Neural progenitor cell (in vitro differentiated cells): ENCODE measurements around the gene CALR. TPM values are rescaled to one million over a fixed set of nuclear protein-coding genes. Genes with fewer than 3 reads are reported as not detected.

Experiments
- DNase-seq: peaks from one replicate; pipeline ENCODE4 v3.0.0-alpha.2; 2016; ENCODE audit warnings: low spot score
- H2AFZ ChIP-seq: fragments of 200-600 bp; sonication (generic); replicated peaks from 2 replicates; pipeline ENCODE4 v1.6.1; 2016; ENCODE audit warnings: antibody characterized with exemption
- H3F3A ChIP-seq: fragments of 200-600 bp; sonication (generic); 2 replicates; pipeline ENCODE4 v1.6.1; 2016; ENCODE audit warnings: antibody characterized with exemption, low read depth
- H3K27ac ChIP-seq: fragments of 200-600 bp; sonication (generic); 2 replicates; pipeline ENCODE4 v1.5.1; 2016; ENCODE audit warnings: mild to moderate bottlenecking
- H3K27me3 ChIP-seq: fragments of 200-600 bp; sonication (generic); 2 replicates; pipeline ENCODE4 v1.6.1; 2016; ENCODE audit warnings: mild to moderate bottlenecking, moderate library complexity
- H3K36me3 ChIP-seq: fragments of 200-600 bp; sonication (generic); 2 replicates; pipeline ENCODE4 v1.5.1; 2016
- H3K4me1 ChIP-seq: fragments of 200-600 bp; sonication (generic); 2 replicates; pipeline ENCODE4 v1.6.1; 2016; ENCODE audit warnings: mixed run types
- H3K4me2 ChIP-seq: fragments of 200-600 bp; sonication (generic); 2 replicates; pipeline ENCODE4 v1.6.1; 2016
- H3K4me3 ChIP-seq: fragments of 200-600 bp; sonication (generic); 2 replicates; pipeline ENCODE4 v1.5.1; 2016
- H3K79me2 ChIP-seq: fragments of 200-600 bp; sonication (generic); 2 replicates; pipeline ENCODE4 v1.6.1; 2016; ENCODE audit warnings: low read depth
- H3K9ac ChIP-seq: fragments of 200-600 bp; sonication (generic); 2 replicates; pipeline ENCODE4 v1.6.1; 2016
- H3K9me3 ChIP-seq: fragments of 200-600 bp; sonication (generic); 2 replicates; pipeline ENCODE4 v1.5.1; 2016; ENCODE audit warnings: low read depth
- H4K20me1 ChIP-seq: fragments of 200-600 bp; sonication (generic); 2 replicates; pipeline ENCODE4 v1.6.1; 2016; ENCODE audit warnings: low read depth
- H3K27ac Mint-ChIP-seq: 3 replicates; pipeline ENCODE4 v1.8.0; 2021; ENCODE audit warnings: mixed read lengths
- H3K27me3 Mint-ChIP-seq: 2 replicates; pipeline ENCODE4 v1.8.0; 2022; ENCODE audit warnings: low read depth, mild to moderate bottlenecking, inconsistent platforms, moderate library complexity, mixed read lengths; ENCODE audit not compliant: insufficient read depth
- H3K36me3 Mint-ChIP-seq: 3 replicates; pipeline ENCODE4 v1.8.0; 2021; ENCODE audit warnings: mixed read lengths
- H3K4me1 Mint-ChIP-seq: 3 replicates; pipeline ENCODE4 v1.8.0; 2021; ENCODE audit warnings: mixed read lengths
- H3K4me3 Mint-ChIP-seq: 3 replicates; pipeline ENCODE4 v1.8.0; 2021; ENCODE audit warnings: mild to moderate bottlenecking, moderate library complexity, mixed read lengths
- H3K9me3 Mint-ChIP-seq: 3 replicates; pipeline ENCODE4 v1.8.0; 2020; ENCODE audit warnings: mixed read lengths
- CTCF ChIP-seq: fragments of 200-600 bp; sonication (generic); IDR thresholded peaks from 2 replicates; pipeline ENCODE4 v1.5.1; 2017; ENCODE audit warnings: antibody characterized with exemption, mild to moderate bottlenecking
- EZH2 ChIP-seq: fragments of 200-600 bp; sonication (generic); IDR thresholded peaks from 2 replicates; pipeline ENCODE4 v1.6.1; 2017; ENCODE audit warnings: antibody characterized with exemption, mild to moderate bottlenecking, moderate library complexity
- EZH2phosphoT487 ChIP-seq: fragments of 200-600 bp; sonication (generic); IDR thresholded peaks from 2 replicates; pipeline ENCODE4 v1.6.1; 2017; ENCODE audit warnings: antibody characterized with exemption
- total RNA-seq: library from RNA; depleted of rRNA; stranded (reverse); fragments of >200 nt; gene quantifications from 2 replicates; pipeline ENCODE4 v1.2.3, GENCODE V29; 2015; ENCODE audit warnings: low replicate concordance

Gene CALR
- total RNA-seq, 1 donor from 2014 or later, result 437 TPM

- Mint-ChIP-seq H3K4me1 (peaks cover 49% of the 10 kb centered on the region), H3K36me3 (peaks cover 23% of the 10 kb centered on the region), H3K27ac (peak overlapping the region; percentile 80), H3K27me3 (peaks cover 12% of the 10 kb centered on the region), H3K4me3 (peak overlapping the region; percentile 7), H3K9me3 (no peaks in the 10 kb centered on the region)
- H4K20me1 ChIP-seq, result peaks cover 33% of the 10 kb centered on the region
- H3F3A ChIP-seq, result peaks cover 46% of the 10 kb centered on the region
- H3K36me3 ChIP-seq, result peaks cover 10% of the 10 kb centered on the region
- no peak overlapping the region for H3K4me3 ChIP-seq
- H3K9me3 ChIP-seq, result no peaks in the 10 kb centered on the region
- no peak for DNase-seq
- no peak overlapping the region for H3K4me2 ChIP-seq
- TF ChIP-seq EZH2phosphoT487, result no peak
- no peak for TF ChIP-seq CTCF
- no peak for TF ChIP-seq EZH2
- peaks cover 51% of the 10 kb centered on the region for H3K79me2 ChIP-seq
- no peak overlapping the region for H2AFZ ChIP-seq
- H3K27me3 ChIP-seq, result no peaks in the 10 kb centered on the region
- H3K27ac ChIP-seq, result peak overlapping the region; percentile 36
- H3K4me1 ChIP-seq, result peaks cover 25% of the 10 kb centered on the region
- no peak overlapping the region for H3K9ac ChIP-seq
Measured at GRCh38 chr19:12936582-12936981, 1.8 kb upstream of the CALR start.

- H3K27me3 ChIP-seq, result no peaks in the 10 kb centered on the region
- H3K4me2 ChIP-seq, result peak overlapping the region; percentile 86
- Mint-ChIP-seq H3K27ac (peak overlapping the region; percentile 90), H3K4me3 (peak overlapping the region; percentile 100), H3K9me3 (no peaks in the 10 kb centered on the region), H3K36me3 (peaks cover 24% of the 10 kb centered on the region), H3K4me1 (peaks cover 48% of the 10 kb centered on the region), H3K27me3 (peaks cover 15% of the 10 kb centered on the region)
- no peak overlapping the region for H3K9ac ChIP-seq
- peaks cover 30% of the 10 kb centered on the region for H4K20me1 ChIP-seq
- H3K4me1 ChIP-seq, result peaks cover 25% of the 10 kb centered on the region
- TF ChIP-seq EZH2 (no peak), EZH2phosphoT487 (no peak), CTCF (no peak)
- peak overlapping the region; percentile 36 for H3K27ac ChIP-seq
- H3K4me3 ChIP-seq, result peak overlapping the region; percentile 97
- peak overlapping the region; percentile 32 for H2AFZ ChIP-seq
- no peaks in the 10 kb centered on the region for H3K9me3 ChIP-seq
- H3F3A ChIP-seq, result peaks cover 53% of the 10 kb centered on the region
- H3K79me2 ChIP-seq, result peaks cover 48% of the 10 kb centered on the region
- peaks cover 10% of the 10 kb centered on the region for H3K36me3 ChIP-seq
- DNase-seq, result peak; percentile 69
Measured at GRCh38 chr19:12937093-12937926, 1.1 kb upstream of the CALR start.

GRCh38 chr19:12938779-12939601 is 581 bp downstream of the CALR start:
- Histone ChIP-seq H3K4me3 (peak overlapping the region; percentile 97), H3K9me3 (no peaks in the 10 kb centered on the region), H3K4me2 (peak overlapping the region; percentile 86), H3K27ac (peak overlapping the region; percentile 64), H3K9ac (peak overlapping the region; percentile 93), H4K20me1 (peaks cover 22% of the 10 kb centered on the region), H3K36me3 (peaks cover 10% of the 10 kb centered on the region), H3F3A (peaks cover 70% of the 10 kb centered on the region), H3K4me1 (peaks cover 20% of the 10 kb centered on the region), H2AFZ (no peak overlapping the region), H3K79me2 (peaks cover 37% of the 10 kb centered on the region), H3K27me3 (no peaks in the 10 kb centered on the region)
- no peaks in the 10 kb centered on the region for H3K9me3 Mint-ChIP-seq
- TF ChIP-seq EZH2phosphoT487 (no peak), CTCF (peak; percentile 19)
- H3K27me3 Mint-ChIP-seq, result peaks cover 16% of the 10 kb centered on the region
- DNase-seq, result peak; percentile 64
- peaks cover 39% of the 10 kb centered on the region for H3K4me1 Mint-ChIP-seq
- H3K27ac Mint-ChIP-seq, result peak overlapping the region; percentile 92
- peaks cover 33% of the 10 kb centered on the region for H3K36me3 Mint-ChIP-seq
- peak overlapping the region; percentile 100 for H3K4me3 Mint-ChIP-seq
